IMR-90 (cell line): ENCODE results near the gene AGTPBP1. TPM values are rescaled to one million over a fixed set of nuclear protein-coding genes. Genes with fewer than 3 reads are reported as not detected.
"Not testable (repeated sequence)": the region's sequence is repeated elsewhere in the genome, so short reads cannot be mapped to it uniquely, and the experiment has no call there.

Source experiments
- ATAC-seq: fragments of 200-7000 bp; cut with Tn5 transposase; 2 replicates; pipeline ENCODE4 v1.9.1; 2020; ENCODE audit warnings: low read depth, mild to moderate bottlenecking, moderate library complexity
- BruUV-seq: library from RNA; stranded (reverse); fragments of 400-500 nt; replicated peaks from 2 replicates; lab custom pipeline; 2021; lab: Mats Ljungman, UMichigan
- CTCF ChIA-PET: fragments of 300-600 bp; formaldehyde crosslinking; extraction: SDS; loops from one replicate; lab custom pipeline; 2021; ENCODE audit warnings: antibody characterized with exemption; lab: Yijun Ruan, JAX
- POLR2A ChIA-PET: fragments of 300-600 bp; sonication (Branson Sonifier 250); formaldehyde crosslinking; loops from one replicate; lab custom pipeline; 2022; ENCODE audit warnings: antibody characterized with exemption; ENCODE audit not compliant: unreplicated experiment; lab: Charles Lee
- DNase-seq: peaks from one replicate; pipeline ENCODE4 v3.0.0; 2013
- H2AFZ ChIP-seq: replicated peaks from 2 replicates; pipeline ENCODE3; 2013; ENCODE audit warnings: low read length, mild to moderate bottlenecking; ENCODE audit not compliant: poor library complexity
- H2AK5ac ChIP-seq: 2 replicates; pipeline ENCODE4 v1.6.1; 2013; ENCODE audit warnings: low read depth, low read length, inconsistent platforms
- H2AK9ac ChIP-seq: replicated peaks from 2 replicates; pipeline ENCODE3; 2013; ENCODE audit warnings: mild to moderate bottlenecking, low read depth, low read length, moderate library complexity; ENCODE audit not compliant: poor library complexity
- H2BK120ac ChIP-seq: 2 replicates; pipeline ENCODE4 v1.6.1; 2013; ENCODE audit warnings: low read depth, low read length, inconsistent platforms
- H2BK15ac ChIP-seq: 3 replicates; pipeline ENCODE4 v1.6.1; 2013; ENCODE audit warnings: low read depth, low read length, inconsistent platforms
- H2BK20ac ChIP-seq: 2 replicates; pipeline ENCODE4 v1.6.1; 2013; ENCODE audit warnings: low read depth, mild to moderate bottlenecking, inconsistent platforms, low read length, moderate library complexity
- H2BK5ac ChIP-seq: 2 replicates; pipeline ENCODE4 v1.6.1; 2013; ENCODE audit warnings: mild to moderate bottlenecking, low read depth, low read length, inconsistent platforms; ENCODE audit not compliant: poor library complexity, severe bottlenecking
- H3K14ac ChIP-seq: replicated peaks from 2 replicates; pipeline ENCODE4 v1.6.1; 2013; ENCODE audit warnings: low read depth, low read length, inconsistent platforms
- H3K18ac ChIP-seq: 2 replicates; pipeline ENCODE4 v1.6.1; 2013; ENCODE audit warnings: low read depth, low read length, control low read depth
- H3K23ac ChIP-seq: 2 replicates; pipeline ENCODE4 v1.6.1; 2013; ENCODE audit warnings: low read depth, low read length, inconsistent platforms
- H3K27ac ChIP-seq: 2 replicates; pipeline ENCODE4 v1.5.1; 2013; ENCODE audit warnings: mild to moderate bottlenecking, control low read depth, low read length; ENCODE audit not compliant: insufficient read depth
- H3K27me3 ChIP-seq: 2 replicates; pipeline ENCODE4 v1.6.1; 2013; ENCODE audit warnings: low read length; ENCODE audit not compliant: control insufficient read depth, insufficient read depth
- H3K36me3 ChIP-seq: 2 replicates; pipeline ENCODE4 v1.6.1; 2013; ENCODE audit warnings: low read length, mixed read lengths; ENCODE audit not compliant: control insufficient read depth, insufficient read depth
- H3K4ac ChIP-seq: 2 replicates; pipeline ENCODE4 v1.6.1; 2013; ENCODE audit warnings: low read depth, low read length, inconsistent platforms
- H3K4me1 ChIP-seq: 2 replicates; pipeline ENCODE4 v1.6.1; 2013; ENCODE audit warnings: low read length, mixed read lengths; ENCODE audit not compliant: control insufficient read depth, insufficient read depth
- H3K4me2 ChIP-seq: 2 replicates; pipeline ENCODE4 v1.6.1; 2013; ENCODE audit warnings: low read depth, mild to moderate bottlenecking, control low read depth, low read length, moderate library complexity
- H3K4me3 ChIP-seq: 2 replicates; pipeline ENCODE4 v1.5.1; 2013; ENCODE audit warnings: low read depth, mild to moderate bottlenecking, control low read depth, low read length, moderate library complexity; ENCODE audit not compliant: insufficient read depth
- H3K56ac ChIP-seq: 2 replicates; pipeline ENCODE4 v1.6.1; 2013; ENCODE audit warnings: low read length, inconsistent platforms; ENCODE audit not compliant: insufficient read depth; ENCODE audit errors: extremely low read depth
- H3K79me1 ChIP-seq, 2 experiments: 2 replicates each; pipeline ENCODE4 v1.6.1; 2013; ENCODE audit warnings: low read length in 2 of 2, inconsistent platforms in 1 of 2, low read depth in 1 of 2
- H3K9ac ChIP-seq: 2 replicates; pipeline ENCODE4 v1.6.1; 2013; ENCODE audit warnings: low read depth, low read length, control low read depth
- H3K9me1 ChIP-seq: 2 replicates; pipeline ENCODE4 v1.6.1; 2013; ENCODE audit warnings: low read length, inconsistent platforms; ENCODE audit not compliant: insufficient read depth
- H3K9me3 ChIP-seq: 2 replicates; pipeline ENCODE4 v1.6.1; 2013; ENCODE audit warnings: low read length; ENCODE audit not compliant: control insufficient read depth, insufficient read depth
- H4K20me1 ChIP-seq: 2 replicates; pipeline ENCODE4 v1.6.1; 2013; ENCODE audit warnings: low read length, inconsistent platforms; ENCODE audit not compliant: insufficient read depth
- H4K5ac ChIP-seq: 2 replicates; pipeline ENCODE4 v1.6.1; 2013; ENCODE audit warnings: mild to moderate bottlenecking, low read depth, low read length, control low read depth
- H4K8ac ChIP-seq, 2 experiments: 2 replicates each; pipeline ENCODE4 v1.6.1; 2013; ENCODE audit warnings: low read depth in 2 of 2, low read length in 2 of 2, control low read depth in 1 of 2, inconsistent platforms in 1 of 2
- H4K91ac ChIP-seq: 2 replicates; pipeline ENCODE4 v1.6.1; 2013; ENCODE audit warnings: low read depth, low read length, inconsistent platforms; ENCODE audit not compliant: insufficient read depth
- WGBS, 2 experiments: methylation state at CpG; one replicate each; pipeline versions ENCODE4 v1.1.5 to v1.1.7; 2013; ENCODE audit warnings: missing lambda C conversion rate in 2 of 2; ENCODE audit not compliant: insufficient read length in 1 of 2; ENCODE audit errors: extremely low coverage in 2 of 2; 5-methylcytosine and 5-hydroxymethylcytosine counted together
- dilution Hi-C: fragments of 300-500 bp; cut with HindIII; formaldehyde crosslinking; loops from one replicate; pipeline ENCODE4 v1.14.3; 2018; ENCODE audit warnings: low sequenced_read_pairs; ENCODE audit not compliant: unreplicated experiment
- in situ Hi-C: fragments of 300-500 bp; cut with MboI; formaldehyde crosslinking; loops from 3 replicates; pipeline ENCODE4 v1.14.3; 2019; ENCODE audit warnings: low sequenced_read_pairs, inconsistent platforms, mixed read lengths
- intact Hi-C: fragments of 100-400 bp; cut with micrococcal nuclease; formaldehyde crosslinking; loops from 2 replicates; pipeline ENCODE4 v1.10.0; 2022
- polyA plus RNA-seq, 3 experiments: library from polyadenylated mRNA; depleted of rRNA; stranded (reverse); fragments of >200 nt; gene quantifications; 2 replicates each; pipeline ENCODE4 v1.2.3, GENCODE V29; 2012; ENCODE audit warnings: low replicate concordance in 1 of 3
- total RNA-seq: library from RNA; depleted of rRNA; stranded (reverse); fragments of >200 nt; gene quantifications from 2 replicates; pipeline ENCODE4 v1.2.3, GENCODE V29; 2012

AGTPBP1 gene
- total and polyA plus RNA-seq, 2 of the 4 experiments (the other 2 are of a cell fraction) = 3.3 to 9.0 TPM

- BruUV-seq, H3K14ac ChIP-seq, H2BK5ac ChIP-seq, H2BK20ac ChIP-seq, CTCF ChIA-PET, DNase-seq, H3K4me2 ChIP-seq, H3K56ac ChIP-seq, H2AK5ac ChIP-seq, H3K18ac ChIP-seq, H3K9me3 ChIP-seq, H3K4me1 ChIP-seq, H2AFZ ChIP-seq, H4K5ac ChIP-seq, H4K20me1 ChIP-seq, H3K4ac ChIP-seq, ATAC-seq, H3K36me3 ChIP-seq, in situ Hi-C loops, H3K79me1 ChIP-seq, H3K23ac ChIP-seq, H4K91ac ChIP-seq, H2BK120ac ChIP-seq, H3K9me1 ChIP-seq, POLR2A ChIA-PET, H3K27me3 ChIP-seq, H3K9ac ChIP-seq, dilution Hi-C loops, H4K8ac ChIP-seq, intact Hi-C loops, H2BK15ac ChIP-seq, H2AK9ac ChIP-seq, H3K27ac ChIP-seq, H3K4me3 ChIP-seq: not testable (repeated sequence)
- WGBS, 2 experiments = no CpG with 5 or more reads among the region's 1 CpG
Measured at GRCh38 chr9:85756216-85756615, 14.5 kb upstream of the AGTPBP1 start.
